ENCODE data around the gene MYO3B. TPM values are rescaled to one million over a fixed set of nuclear protein-coding genes. Genes with fewer than 3 reads are reported as not detected.

The MYO3B gene
- total and polyA plus RNA-seq, 2 of the 8 experiments (the other 6 are each of a cell fraction or from before 2014, with no cell fraction given) = 0.17 to 0.19 TPM

DNA sequence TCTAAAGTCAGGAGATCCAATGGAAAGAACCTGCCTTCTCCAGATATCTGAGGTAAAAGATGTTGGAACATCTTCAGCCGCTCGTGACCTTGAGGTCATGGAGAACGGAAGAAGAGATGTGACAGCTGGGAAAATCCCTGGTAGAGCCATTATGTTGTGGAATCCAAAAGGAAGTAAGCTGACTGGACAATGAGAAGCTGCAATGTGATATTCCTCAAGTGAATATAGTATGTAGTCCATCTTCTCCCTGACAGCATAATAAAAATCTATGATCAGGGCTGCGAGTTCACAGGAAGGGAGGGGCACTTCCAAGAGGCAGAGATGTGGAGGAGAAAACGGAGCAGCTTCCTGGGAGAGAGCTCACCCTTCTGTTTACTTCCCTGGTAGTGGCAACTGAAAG lies 336.2 kb downstream of the MYO3B start:
- no peak overlapping the region for H3K4ac ChIP-seq (replicated peaks; ENCODE audit: insufficient read length, low read depth, low read length)
- no peak overlapping the region for H2BK5ac ChIP-seq (ENCODE audit: low read depth, low read length)
- H2BK120ac ChIP-seq (replicated peaks; ENCODE audit: low read depth, low read length) = no peak overlapping the region
- H3K23me2 ChIP-seq (ENCODE audit: low read depth, low read length) = no peaks in the 10 kb centered on the region
- H2BK12ac ChIP-seq (ENCODE audit: low read depth, low read length) = no peak overlapping the region
- H4K5ac ChIP-seq (ENCODE audit: insufficient read length, low read depth, low read length) = no peak overlapping the region
- no peak overlapping the region for H4K8ac ChIP-seq (ENCODE audit: extremely low read depth, insufficient read depth, low read length)
- no peak overlapping the region for H3K9ac ChIP-seq (replicated peaks in 1 of 4; ENCODE audit: extremely low read depth in 1 of 4, low read depth in 3 of 4, low read length in 3 of 4)
- H4K91ac ChIP-seq (replicated peaks; ENCODE audit: insufficient read length, low read length) = no peak overlapping the region
- no peak overlapping the region for H3K18ac ChIP-seq (ENCODE audit: extremely low read depth, low read length)
- H2AFZ ChIP-seq (ENCODE audit: low read length) = no peak overlapping the region
- H3K9me3 ChIP-seq (ENCODE audit: insufficient read depth in 2 of 2, low read depth in 1 of 2, low read length in 1 of 2) = no peaks in the 10 kb centered on the region
- H3K4me3 ChIP-seq (ENCODE audit: extremely low read depth in 1 of 4, insufficient read depth in 2 of 4, low read depth in 3 of 4, low read length in 4 of 4) = no peak overlapping the region
- no peaks in the 10 kb centered on the region for H3K36me3 ChIP-seq (ENCODE audit: control insufficient read depth in 2 of 4, insufficient read depth in 4 of 4, low read length in 3 of 4)
- ChIA-PET POLR2A (ENCODE audit: partially characterized antibody) (no interaction called here), CTCF (ENCODE audit: partially characterized antibody) (interaction anchor here (0.6 kb wide), 1 partner anchor 148 kb away, joined by 3 read pairs; no protein-coding TSS in a partner anchor)
- no peak overlapping the region for H3K14ac ChIP-seq (ENCODE audit: insufficient read length)
- no peak overlapping the region for H3K27ac ChIP-seq (ENCODE audit: low read depth, low read length)
- H3K79me1 ChIP-seq (ENCODE audit: low read depth, low read length) = no peaks in the 10 kb centered on the region
- TF ChIP-seq ASH2L (IDR thresholded peaks at IDR 0.05; ENCODE audit: low read length) (no peak), BCL11A (IDR thresholded peaks at IDR 0.05; ENCODE audit: low read depth in 2 of 2, low read length in 2 of 2) (no peak), TBP (IDR thresholded peaks at IDR 0.05; ENCODE audit: low read depth, low read length) (no peak), SIX5 (IDR thresholded peaks at IDR 0.05; ENCODE audit: low read depth, low read length) (no peak), HDAC6 (IDR thresholded peaks at IDR 0.05; ENCODE audit: low read depth, low read length) (no peak), TAF1 (IDR thresholded peaks at IDR 0.05; ENCODE audit: low read depth, low read length) (no peak), POLR2AphosphoS5 (IDR thresholded peaks at IDR 0.05; ENCODE audit: low read depth, low read length) (no peak)
- no peaks in the 10 kb centered on the region for H3K79me2 ChIP-seq (ENCODE audit: control insufficient read depth in 1 of 2, insufficient read depth in 2 of 2, low read length in 2 of 2)
- H2BK20ac ChIP-seq (ENCODE audit: low read length) = no peak overlapping the region
- H3K56ac ChIP-seq (replicated peaks; ENCODE audit: insufficient read length, low read depth, low read length) = no peak overlapping the region
- H3K4me1 ChIP-seq (replicated peaks in 1 of 4; ENCODE audit: control insufficient read depth in 3 of 4, insufficient read depth in 4 of 4, low read length in 3 of 4) = peaks cover 0 to 4% (median 0%) of the 10 kb centered on the region in 4 experiments; a peak in 1 of 7 replicates
- no peaks in the 10 kb centered on the region for H4K20me1 ChIP-seq (replicated peaks in 1 of 2; ENCODE audit: control insufficient read depth in 1 of 2, insufficient read depth in 2 of 2, low read length in 2 of 2)
- no peaks in the 10 kb centered on the region for H3K27me3 ChIP-seq (replicated peaks in 1 of 4; ENCODE audit: control insufficient read depth in 3 of 4, extremely low read depth in 1 of 4, insufficient read depth in 3 of 4, low read length in 3 of 4)
- peak in 1 of 2 experiments; percentile 19 for DNase-seq (ENCODE audit: low read depth in 1 of 2, low spot score in 2 of 2)
- FAIRE-seq = no peak
- H2AK5ac ChIP-seq (ENCODE audit: low read depth, low read length) = no peak overlapping the region
- H3K23ac ChIP-seq (ENCODE audit: insufficient read length) = no peak overlapping the region
- H2BK15ac ChIP-seq (ENCODE audit: low read length) = no peak overlapping the region
- 86% methylated on average over 5 of the region's 5 CpGs; no CpG with 5 or more reads in 1 of the 2 experiments for WGBS, 2 experiments (ENCODE audit: extremely low coverage in 1 of 2, insufficient coverage in 1 of 2, insufficient read length in 1 of 2, insufficient replicate concordance in 2 of 2, low coverage in 1 of 2, low lambda C conversion rate in 2 of 2, missing lambda C conversion rate in 1 of 2)
- H3K4me2 ChIP-seq (ENCODE audit: insufficient read depth in 1 of 2, low read depth in 2 of 2, low read length in 2 of 2) = no peak overlapping the region
